K562 (cell line): ENCODE measurements around the gene COPE. TPM values are rescaled to one million over a fixed set of nuclear protein-coding genes. Genes with fewer than 3 reads are reported as not detected.
A peak's percentile ranks its signal among the peaks of the same experiment; 100 is the strongest.

ENCODE experiments used
- ATAC-seq: fragments of 200-7000 bp; cut with Tn5 transposase; 3 replicates; pipeline ENCODE4 v1.9.1; 2020; ENCODE audit warnings: moderate library complexity
- BruUV-seq: library from RNA; stranded (reverse); fragments of 400-500 nt; replicated peaks from 2 replicates; lab custom pipeline; 2021; lab: Mats Ljungman, UMichigan
- CTCF ChIA-PET: fragments of 300-600 bp; formaldehyde crosslinking; extraction: SDS; loops from one replicate; lab custom pipeline; 2021; ENCODE audit warnings: low intra/inter-chr PET ratio; lab: Yijun Ruan, JAX
- POLR2A ChIA-PET: fragments of 300-600, 350-650 bp; sonication (Branson Sonifier 250); formaldehyde crosslinking; extraction: SDS; loops from one replicate; lab custom pipeline; 2021; ENCODE audit warnings: antibody characterized with exemption, inconsistent platforms; lab: Yijun Ruan, JAX
- DNase-seq, 4 experiments: peaks; one replicate each; pipeline versions ENCODE4 v3.0.0 to v3.0.0-alpha.2; 2011 to 2018; ENCODE audit warnings: low spot score in 3 of 4, mixed read lengths in 3 of 4; ENCODE audit errors: extremely low read depth in 1 of 4
- FAIRE-seq: peaks from 2 replicates; lab custom pipeline; 2011; peaks lifted over from hg19 to GRCh38; lab: Jason Lieb, UNC
- H2AFZ ChIP-seq: 2 replicates; pipeline ENCODE4 v1.6.0; 2011; ENCODE audit warnings: low read depth, low read length, control low read depth, inconsistent platforms
- H3K27ac ChIP-seq: fragments of 200-600 bp; 3 replicates; pipeline ENCODE4 v1.8.0; 2011; ENCODE audit warnings: low read depth, mild to moderate bottlenecking, control low read depth, inconsistent platforms, low read length, moderate library complexity, mixed read lengths; ENCODE audit errors: extremely low read depth
- H3K27me3 ChIP-seq, 2 experiments: fragments of 300-600 bp in 1 of 2; 2 replicates in 1 of 2; 3 replicates in 1 of 2; pipeline versions ENCODE4 v1.6.0 to v1.8.0; 2011; ENCODE audit warnings: inconsistent platforms in 2 of 2, low read length in 2 of 2, mild to moderate bottlenecking in 1 of 2, mixed read lengths in 1 of 2, moderate library complexity in 1 of 2; ENCODE audit not compliant: control insufficient read depth in 2 of 2, insufficient read depth in 2 of 2
- H3K36me3 ChIP-seq: fragments of 300-600 bp; 3 replicates; pipeline ENCODE4 v1.8.0; 2011; ENCODE audit warnings: mild to moderate bottlenecking, low read length, inconsistent platforms; ENCODE audit not compliant: control insufficient read depth, insufficient read depth
- H3K4me1 ChIP-seq, 2 experiments: fragments of 200-600 bp in 1 of 2; replicated peaks in 1 of 2; 2 replicates in 1 of 2; 3 replicates in 1 of 2; pipeline versions ENCODE4 v1.5.1 to v1.8.0; 2011; ENCODE audit warnings: inconsistent platforms in 2 of 2, low read length in 2 of 2, mild to moderate bottlenecking in 1 of 2, mixed read lengths in 1 of 2, moderate library complexity in 1 of 2; ENCODE audit not compliant: control insufficient read depth in 2 of 2, insufficient read depth in 2 of 2
- H3K4me2 ChIP-seq: 2 replicates; pipeline ENCODE4 v1.6.1; 2011; ENCODE audit warnings: low read length, control low read depth, inconsistent platforms, mixed read lengths; ENCODE audit not compliant: insufficient read depth
- H3K4me3 ChIP-seq: fragments of 200-600 bp; sonication (generic), shearing (Covaris generic); 2 replicates; pipeline ENCODE4 v1.5.1; 2016; ENCODE audit warnings: control low read depth, inconsistent platforms
- H3K79me2 ChIP-seq: fragments of 200-600 bp; 3 replicates; pipeline ENCODE4 v1.8.0; 2011; ENCODE audit warnings: low read length, inconsistent platforms; ENCODE audit not compliant: control insufficient read depth, insufficient read depth
- H3K9ac ChIP-seq, 2 experiments: 2 replicates each; pipeline versions ENCODE4 v1.6.0 to v1.6.1; 2011; ENCODE audit warnings: low read depth in 2 of 2, low read length in 2 of 2, control low read depth in 1 of 2, inconsistent platforms in 1 of 2, mild to moderate bottlenecking in 1 of 2, mixed read lengths in 1 of 2; ENCODE audit not compliant: insufficient read depth in 1 of 2
- H3K9me1 ChIP-seq: one replicate; pipeline ENCODE4 v1.6.0; 2011; ENCODE audit warnings: inconsistent platforms, mild to moderate bottlenecking, low read length, moderate library complexity; ENCODE audit not compliant: control insufficient read depth, insufficient read depth
- H3K9me3 ChIP-seq: replicated peaks from 2 replicates; pipeline ENCODE4 v1.5.1; 2011; ENCODE audit warnings: low read depth, low read length, inconsistent platforms; ENCODE audit not compliant: control insufficient read depth, insufficient read depth
- H4K20me1 ChIP-seq: replicated peaks from 2 replicates; pipeline ENCODE4 v1.6.1; 2011; ENCODE audit warnings: low read length, inconsistent platforms, mixed read lengths; ENCODE audit not compliant: control insufficient read depth, insufficient read depth
- DNMT1 ChIP-seq: fragments of 450-650 bp; IDR thresholded peaks from 2 replicates; pipeline ENCODE4 v1.6.1; 2016; ENCODE audit warnings: antibody characterized with exemption, mild to moderate bottlenecking
- RBFOX2 ChIP-seq: fragments of 200-400 bp; formaldehyde crosslinking; IDR thresholded peaks from 2 replicates; pipeline ENCODE4 v1.6.1; 2017; ENCODE audit warnings: low read depth, mild to moderate bottlenecking, low read length, moderate library complexity
- SP1 ChIP-seq: sonication (generic); formaldehyde crosslinking; IDR thresholded peaks from 2 replicates; pipeline ENCODE4 v1.8.1; 2022; ENCODE audit warnings: mild to moderate bottlenecking, missing genetic modification reagents
- ZNF121 ChIP-seq: sonication (generic); formaldehyde crosslinking; conservative IDR thresholded peaks from 2 replicates; pipeline ENCODE4 v1.8.0; 2022; ENCODE audit warnings: missing genetic modification reagents
- ZNF589 ChIP-seq: fragments of 200-800 bp; sonication (Bioruptor generic); IDR thresholded peaks from 2 replicates; pipeline ENCODE4 v1.6.1; 2016; ENCODE audit warnings: low read depth, missing genetic modification characterization, missing compliant biosample characterization
- WGBS: fragments of 100-300 bp; shearing (Covaris generic); methylation state at CpG from one replicate; pipeline ENCODE4 v1.1.6; 2016; ENCODE audit warnings: low coverage, mixed read lengths; ENCODE audit not compliant: insufficient coverage; ENCODE audit errors: missing lambda C conversion rate; 5-methylcytosine and 5-hydroxymethylcytosine counted together
- in situ Hi-C: fragments of 300-500 bp; cut with MboI; formaldehyde crosslinking; loops from 4 replicates; pipeline ENCODE4 v1.15.0; 2018; ENCODE audit warnings: inconsistent platforms, mixed read lengths
- intact Hi-C: fragments of 100-400 bp; cut with micrococcal nuclease; formaldehyde crosslinking; loops from 2 replicates; pipeline ENCODE4 v1.14.2; 2022
- polyA plus RNA-seq, 8 experiments: library from polyadenylated mRNA; depleted of rRNA in 4 of 8; stranded (reverse) in 5 of 8; unstranded in 3 of 8; fragments of >200 nt; fragmentation: Nextera tagmentation in 2 of 8; fragmentation: Illumina TruSeq in 1 of 8; extraction: Ambion mirVana in 2 of 8; extraction: Trizol in 1 of 8; gene quantifications; 2 replicates each; pipeline versions ENCODE4 v1.2.1 to v1.2.3, GENCODE V29; 2011 to 2014; ENCODE audit warnings: inconsistent platforms in 1 of 8, missing spikeins in 1 of 8
- total RNA-seq, 7 experiments: library from RNA; depleted of rRNA in 6 of 7; stranded (reverse); fragments of >200 nt in 6 of 7; fragmentation: Illumina TruSeq in 2 of 7; extraction: Trizol in 2 of 7; gene quantifications; 2 replicates each; pipeline versions ENCODE4 v1.2.1 to v1.2.3, GENCODE V29; 2011 to 2021; ENCODE audit warnings: low replicate concordance in 1 of 7

COPE gene
- total and polyA plus RNA-seq, 9 of the 15 experiments (the other 6 are each of a cell fraction or from before 2014, with no cell fraction given) = 5.8 to 273 (median 147) TPM

DNA sequence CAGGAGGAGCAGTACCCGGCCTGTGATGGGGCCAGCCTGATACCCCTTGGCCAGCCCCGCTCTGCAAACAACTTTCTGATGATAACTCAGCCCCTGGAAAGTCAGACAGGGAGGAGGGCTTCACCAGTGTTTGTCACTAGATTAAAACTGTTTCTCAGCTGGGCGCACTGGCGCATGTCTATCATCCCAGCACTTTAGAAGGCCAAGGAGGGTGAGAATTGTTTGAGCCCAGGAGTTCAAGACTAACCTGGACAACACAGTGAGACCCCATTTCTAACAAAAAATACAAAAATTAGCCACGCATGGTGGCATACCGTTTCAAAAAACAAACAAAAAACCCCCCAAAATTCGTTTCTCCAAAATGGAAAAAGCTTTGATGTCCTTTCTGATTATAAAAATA, 17.7 kb downstream of the COPE start:
- Histone ChIP-seq H2AFZ (no peak overlapping the region), H3K9ac (no peak overlapping the region), H3K27ac (no peak overlapping the region), H3K4me3 (no peak overlapping the region), H4K20me1 (peaks cover 22% of the 10 kb centered on the region), H3K9me1 (peaks cover 3% of the 10 kb centered on the region), H3K79me2 (no peaks in the 10 kb centered on the region), H3K36me3 (peaks cover 55% of the 10 kb centered on the region; the same call in 2 of the 3 replicates), H3K4me1 (peaks cover 12 to 59% of the 10 kb centered on the region in 2 experiments), H3K4me2 (no peak overlapping the region), H3K9me3 (no peaks in the 10 kb centered on the region), H3K27me3 (no peaks in the 10 kb centered on the region)
- BruUV-seq = TSS peak; percentile 36
- WGBS = 70% methylated on average over 7 of the region's 7 CpGs
- CTCF ChIA-PET = no interaction called here
- in situ Hi-C loops = no loop called here
- FAIRE-seq = no peak
- DNase-seq = no peak
- TF ChIP-seq ZNF121 (CRISPR knock-in tag) (peak; percentile 90), DNMT1 (no peak)
- intact Hi-C loops = no loop called here
- POLR2A ChIA-PET = interaction anchor here (0.6 to 1.0 kb wide), 3 partner anchors 8 to 38 kb away, joined by 3 to 4 read pairs (median 4); no protein-coding TSS in a partner anchor
- ATAC-seq = no peak

DNA sequence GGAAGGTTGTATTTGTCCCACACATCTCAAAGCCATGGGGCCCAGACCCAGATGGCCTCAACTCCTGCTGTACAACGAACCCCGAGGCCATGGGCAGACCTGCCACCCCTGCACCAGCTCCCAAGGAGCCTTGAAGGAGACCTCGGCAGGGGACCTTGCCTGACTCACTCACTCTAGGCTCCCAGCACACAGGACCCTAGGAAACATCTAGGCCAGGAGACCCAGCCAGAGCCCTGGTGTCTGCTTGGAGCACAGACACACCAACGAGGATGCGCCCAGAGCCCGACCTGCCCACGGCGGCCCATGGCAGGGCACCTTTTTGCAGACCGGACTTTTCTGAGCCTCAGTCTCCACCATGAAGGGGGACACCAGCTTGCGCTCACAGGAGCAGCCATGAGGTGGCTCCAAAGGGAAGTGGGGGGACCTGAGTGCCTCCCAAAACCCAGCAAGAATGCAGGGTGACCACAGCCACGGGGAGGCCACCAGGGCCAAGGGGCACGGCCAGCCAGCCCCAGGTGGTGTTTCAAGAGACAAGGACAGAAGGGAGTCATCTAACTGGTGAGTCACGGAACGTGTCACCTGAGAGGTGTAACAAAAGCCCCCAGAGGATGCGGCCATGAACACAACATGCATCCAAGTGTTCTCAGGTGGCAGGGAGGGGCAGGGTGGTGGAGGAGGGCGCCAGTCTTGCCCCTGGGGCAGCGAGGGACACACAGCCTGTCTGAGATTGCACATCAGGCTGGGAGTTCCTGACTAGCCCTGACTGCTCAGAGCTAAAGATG, 18.3 kb downstream of the COPE start:
- Histone ChIP-seq H3K9me1 (peaks cover 3% of the 10 kb centered on the region), H3K9ac (no peak overlapping the region), H3K27me3 (no peaks in the 10 kb centered on the region), H3K4me2 (no peak overlapping the region), H3K9me3 (no peaks in the 10 kb centered on the region), H3K4me1 (peaks cover 12 to 60% of the 10 kb centered on the region in 2 experiments), H3K36me3 (peaks cover 50% of the 10 kb centered on the region; the same call in 2 of the 3 replicates), H3K4me3 (no peak overlapping the region), H2AFZ (no peak overlapping the region), H4K20me1 (peaks cover 22% of the 10 kb centered on the region), H3K79me2 (no peaks in the 10 kb centered on the region), H3K27ac (no peak overlapping the region)
- intact Hi-C loops (no loop called here), in situ Hi-C loops (no loop called here)
- WGBS = 84% methylated on average over 17 of the region's 17 CpGs
- DNase-seq = no peak
- TF ChIP-seq RBFOX2 (0 out of 2 replicates have a peak, but pooled peaks have one; percentile 34), SP1 (CRISPR knock-in tag) (0 out of 2 replicates have a peak, but pooled peaks have one; percentile 35), ZNF589 (CRISPR knock-in tag) (no peak)
- no peak for ATAC-seq
- no TSS peak for BruUV-seq
- POLR2A ChIA-PET = interaction anchor here (0.6 to 1.0 kb wide), 3 partner anchors 8 to 86 kb away, joined by 3 to 4 read pairs (median 4); no protein-coding TSS in a partner anchor
- no peak for FAIRE-seq
- CTCF ChIA-PET = no interaction called here
